Activated gamma-delta T cell treated with anti-CD3 and anti-CD28 coated beads, Interleukin-2, amount 50 U/mL, for 16 hours (primary cell): ENCODE measurements around the gene PKD1L1.
"Not testable (repeated sequence)": the region's sequence is repeated elsewhere in the genome, so short reads cannot be mapped to it uniquely, and the experiment has no call there.

ENCODE experiments used
- DNase-seq: peaks from one replicate; pipeline ENCODE4 v3.0.0-alpha.2; 2020; ENCODE audit warnings: low read depth

Gene PKD1L1

DNA sequence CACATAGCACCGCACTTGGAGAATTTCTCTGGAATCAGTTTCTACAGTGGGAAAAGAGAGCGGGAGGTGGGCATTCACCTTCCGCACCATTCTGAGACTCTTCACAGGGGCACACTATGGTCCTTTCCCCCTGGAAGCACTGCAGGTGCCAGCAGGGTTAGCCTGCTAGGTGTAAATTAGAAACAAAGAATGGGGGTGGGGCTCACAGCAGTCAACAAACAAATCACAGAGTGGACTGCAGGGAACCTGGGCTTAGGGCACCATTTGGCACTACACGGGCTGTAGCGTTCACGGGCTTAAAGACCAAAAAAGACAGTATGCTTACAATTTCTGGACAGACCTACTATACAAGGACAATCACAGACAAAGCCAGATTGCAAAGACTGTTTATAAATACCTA is 8.0 kb upstream of the PKD1L1 start:
- DNase-seq: no peak

DNA sequence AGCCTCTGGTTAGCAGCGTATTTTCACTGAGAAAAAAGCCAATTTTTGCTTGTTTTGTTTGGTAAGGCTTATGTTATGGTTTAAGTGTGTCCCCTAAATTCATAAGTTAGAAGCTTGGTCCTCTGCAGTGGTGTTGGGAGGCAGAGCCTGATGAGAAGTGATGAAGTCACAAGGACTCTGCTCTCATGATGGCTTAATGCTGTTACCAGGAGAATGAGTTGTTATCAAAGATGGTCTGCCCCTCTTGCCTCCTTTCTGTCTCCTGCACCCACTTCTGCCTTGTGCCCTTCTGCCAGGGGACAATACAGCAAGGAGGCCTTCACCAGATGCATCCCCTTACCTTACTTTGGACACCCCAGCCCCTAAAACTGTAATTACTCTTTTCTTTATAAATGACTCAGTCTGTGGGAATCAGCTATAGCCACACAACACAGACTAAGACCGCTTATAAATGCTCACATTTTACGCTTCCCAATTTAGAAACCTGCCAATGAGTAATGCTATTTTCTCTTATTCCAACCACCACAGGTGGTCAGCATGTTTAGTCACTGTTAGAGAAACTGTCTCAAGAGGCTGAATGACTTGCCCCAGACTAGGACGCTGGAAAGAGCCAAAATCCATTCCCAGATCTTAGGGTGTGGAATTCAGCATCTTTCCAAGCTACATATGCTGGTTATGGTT is 6.1 kb upstream of the PKD1L1 start:
- DNase-seq: no peak

DNA sequence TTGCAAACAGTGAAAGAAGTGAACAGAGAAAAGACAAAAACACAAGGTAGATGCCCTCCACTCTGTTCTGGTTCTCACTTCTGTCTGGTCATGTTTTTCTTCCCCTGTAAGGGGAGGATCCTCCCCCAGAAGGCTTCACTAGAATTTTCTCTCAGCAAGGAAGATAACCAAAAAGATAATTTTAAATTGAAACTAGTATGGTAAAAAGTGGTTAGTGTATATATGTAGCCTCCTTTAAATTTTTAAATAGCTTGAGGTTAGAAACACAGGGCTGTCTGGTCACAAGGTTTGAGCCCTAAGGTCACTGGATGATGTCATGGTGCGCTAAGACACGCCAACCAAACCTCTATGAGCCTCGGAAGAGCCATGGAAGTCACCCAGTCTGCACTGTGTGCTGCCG is 5.6 kb upstream of the PKD1L1 start:
- no peak for DNase-seq

DNA sequence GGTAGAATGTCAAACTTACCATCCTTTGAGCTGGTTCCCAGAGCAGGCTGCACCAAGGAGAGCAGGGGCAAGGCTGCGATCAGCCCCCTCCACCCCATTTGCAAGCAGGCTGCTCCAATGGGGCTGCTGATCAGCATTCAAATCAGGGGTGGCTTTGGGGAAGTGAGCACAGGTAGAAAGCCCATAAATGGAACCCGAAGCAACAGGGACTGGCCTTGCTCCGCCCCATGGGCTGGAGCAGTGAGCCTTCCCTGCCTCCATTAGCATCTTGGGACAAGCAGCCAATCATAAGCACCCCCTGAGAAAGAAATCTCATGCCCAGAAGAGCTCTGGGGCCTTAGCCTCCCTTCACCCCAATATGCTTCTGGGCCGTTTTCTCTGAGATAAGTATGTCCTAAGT is 4.0 kb upstream of the PKD1L1 start:
- no peak for DNase-seq

DNA sequence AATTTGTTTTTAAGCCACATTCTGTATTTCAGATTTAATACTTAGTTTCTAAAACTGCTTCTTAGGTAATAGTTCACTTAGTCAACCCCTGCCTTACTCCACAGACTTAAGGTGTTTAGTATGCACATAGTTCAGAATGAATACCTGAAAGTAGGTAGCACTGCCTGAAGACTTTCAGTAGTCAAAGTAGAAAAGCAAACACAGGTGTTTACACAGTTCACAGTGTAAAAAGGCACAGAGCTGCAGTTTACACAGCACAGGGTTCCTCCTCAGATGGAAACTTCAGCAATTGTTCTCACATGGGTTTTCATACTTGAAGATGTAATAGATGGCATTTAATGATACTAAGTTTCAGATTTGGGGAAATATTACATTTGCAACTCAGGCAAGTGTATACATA is 3.1 kb upstream of the PKD1L1 start:
- no peak for DNase-seq

DNA sequence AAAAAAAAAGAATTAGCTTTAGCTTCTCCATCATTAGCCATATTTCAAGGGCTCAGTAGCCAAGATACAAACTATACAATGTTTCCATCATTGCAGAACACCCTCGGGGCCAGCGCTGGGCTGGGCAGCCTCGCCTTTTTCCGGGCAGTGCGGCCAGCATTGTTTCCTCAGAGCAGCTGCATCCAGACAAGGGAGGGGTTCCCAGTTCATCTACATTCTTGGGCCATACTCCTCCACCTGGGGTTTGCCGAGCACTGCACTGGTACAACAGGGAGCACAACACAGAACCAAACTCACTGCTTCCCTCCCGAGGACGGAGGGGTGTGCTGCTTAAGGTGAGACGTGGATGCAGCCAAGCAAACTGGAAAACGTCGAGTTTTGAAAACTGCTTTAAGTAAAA is 2.4 kb upstream of the PKD1L1 start:
- no peak for DNase-seq

DNA sequence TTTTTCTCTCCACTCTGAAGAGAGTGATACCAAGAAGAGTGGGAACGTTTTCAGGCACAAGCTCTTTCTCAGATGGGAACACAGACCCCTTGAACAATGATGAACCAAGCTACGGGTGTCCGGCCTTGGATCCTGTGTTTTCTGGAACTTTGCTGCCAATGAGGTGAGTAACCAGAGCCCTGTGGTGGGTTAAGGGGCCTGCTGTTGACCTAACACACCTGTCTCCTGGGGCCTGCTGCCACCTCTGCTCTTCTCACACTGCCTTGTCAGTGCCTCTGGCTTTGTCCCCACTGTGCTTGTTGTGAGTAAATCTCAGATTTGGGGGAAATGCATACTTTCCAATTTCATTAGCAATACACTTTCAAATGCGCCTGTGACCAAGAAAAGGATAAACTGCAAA is 1.4 kb upstream of the PKD1L1 start:
- no peak for DNase-seq

DNA sequence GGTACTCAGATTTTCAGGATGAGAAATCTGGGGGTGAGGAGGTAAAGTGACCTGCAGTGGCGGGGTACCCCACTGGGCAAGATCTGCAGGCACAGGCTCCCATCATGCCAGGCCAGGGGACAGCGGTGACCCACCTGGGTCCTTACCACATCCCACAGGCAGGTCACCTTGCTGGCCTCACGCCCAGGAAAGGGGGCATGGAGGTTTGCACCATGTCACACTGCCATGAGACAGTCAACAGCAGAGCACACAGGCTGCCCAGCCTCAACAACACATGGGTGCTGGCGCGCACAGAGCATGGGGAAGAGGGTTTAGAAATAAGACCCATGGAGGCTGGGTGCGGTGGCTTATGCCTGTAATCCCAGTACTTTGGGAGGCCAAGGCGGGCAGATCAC is 914 bp downstream of the PKD1L1 start:
- DNase-seq: no peak

DNA sequence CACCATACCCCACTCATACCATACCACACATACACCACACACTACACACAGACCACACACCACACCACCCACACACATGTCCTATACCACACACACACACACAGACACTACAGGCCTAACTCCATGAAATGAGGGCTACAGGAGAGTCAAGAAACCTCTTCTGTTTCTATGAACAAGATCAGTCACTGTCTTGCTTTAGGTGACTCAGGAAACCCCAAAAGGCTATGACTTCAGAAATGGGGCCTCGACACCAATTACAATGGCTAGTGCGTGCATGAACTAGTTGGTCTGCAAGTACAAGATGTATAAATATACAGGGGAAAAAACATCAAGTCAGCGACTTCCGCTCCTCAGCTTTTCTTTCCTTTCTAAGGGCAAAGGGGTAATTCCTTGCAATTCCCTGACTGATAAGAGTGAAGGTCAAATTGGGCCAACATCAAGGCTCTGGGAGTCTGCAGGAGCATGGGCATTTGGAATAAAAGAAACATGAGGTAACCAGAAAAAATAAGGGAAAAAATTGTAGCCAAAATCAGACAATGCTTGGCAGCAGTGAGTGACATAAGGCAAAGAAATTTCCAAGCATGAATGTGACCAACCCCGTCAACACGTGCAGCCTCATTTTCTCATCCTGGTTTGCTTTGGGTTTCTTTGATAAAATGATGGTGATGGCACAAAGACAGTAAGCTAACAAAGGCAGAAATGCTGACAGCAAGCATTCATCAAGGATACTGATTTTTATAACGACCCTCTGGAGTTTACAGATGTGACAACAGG is 1.5 kb downstream of the PKD1L1 start:
- no peak for DNase-seq

DNA sequence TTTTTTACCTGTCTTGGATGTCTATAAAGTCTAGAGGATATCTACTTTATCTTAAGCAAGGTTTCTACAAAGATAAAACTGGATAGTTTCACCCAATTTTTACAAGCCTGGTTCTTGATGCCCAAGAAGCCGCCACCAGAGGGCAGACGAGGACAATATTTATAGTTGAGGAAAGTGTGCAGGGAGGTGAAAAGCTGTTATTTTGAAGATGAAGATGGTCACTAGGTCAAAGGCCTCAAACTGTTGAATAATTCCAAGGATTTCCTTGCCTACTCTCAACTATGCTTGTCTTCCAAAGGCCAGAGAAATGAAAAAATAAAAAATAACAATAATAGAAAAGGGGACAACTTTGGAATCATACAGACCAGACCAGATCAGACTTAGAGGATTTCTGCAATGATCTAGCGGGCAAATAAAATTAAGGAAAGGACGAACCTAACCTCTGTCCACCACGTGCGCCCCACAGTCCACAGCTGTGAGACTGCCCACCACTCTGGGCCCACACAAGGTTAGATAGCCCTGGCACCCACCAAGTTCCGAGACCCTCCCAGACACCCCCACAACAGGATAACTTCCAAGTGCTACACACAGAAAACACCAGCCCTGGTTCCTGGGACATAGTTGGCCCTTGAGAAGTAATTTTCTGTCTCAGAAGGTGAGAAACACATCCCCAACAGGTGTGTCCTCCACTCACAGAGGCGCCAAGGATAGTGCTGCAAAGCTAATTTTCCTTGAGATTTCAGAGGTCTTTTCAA is 2.8 kb downstream of the PKD1L1 start:
- DNase-seq: peak; percentile 61

DNA sequence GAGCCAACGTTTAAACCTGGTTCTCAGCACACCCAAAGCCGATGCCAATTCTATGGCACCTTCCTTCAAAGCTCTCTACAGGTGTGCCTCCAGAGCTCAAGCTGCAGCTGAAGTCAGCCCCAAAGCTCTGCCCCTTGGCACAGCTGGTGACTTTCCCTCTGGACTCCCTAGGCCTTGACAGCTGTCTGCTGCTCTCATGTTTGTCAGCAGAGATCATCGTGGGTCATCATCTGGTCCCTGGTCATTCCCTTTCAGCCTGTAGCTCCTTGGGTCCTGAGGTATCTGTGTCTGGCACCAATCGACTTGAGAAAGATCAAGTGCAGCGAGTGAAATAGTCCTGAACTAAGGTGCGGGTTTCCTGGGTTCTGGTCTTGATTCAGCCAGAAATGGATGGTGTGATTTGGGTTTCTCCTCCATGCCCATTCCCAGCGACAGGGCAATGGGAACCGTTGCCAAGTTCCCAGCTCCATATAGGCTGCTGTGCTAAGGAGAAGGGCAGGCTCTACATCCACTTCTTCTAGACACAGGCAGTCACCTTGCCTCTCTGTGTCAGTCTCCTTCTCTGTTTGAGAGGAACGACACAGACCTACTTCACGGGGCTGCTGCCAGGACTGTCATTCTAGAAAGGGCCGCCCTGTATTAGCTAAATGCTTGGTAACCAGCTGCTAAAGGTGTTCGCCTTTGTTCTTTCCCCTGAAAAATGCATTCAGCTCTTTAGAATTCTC is 3.6 kb downstream of the PKD1L1 start:
- DNase-seq: no peak

DNA sequence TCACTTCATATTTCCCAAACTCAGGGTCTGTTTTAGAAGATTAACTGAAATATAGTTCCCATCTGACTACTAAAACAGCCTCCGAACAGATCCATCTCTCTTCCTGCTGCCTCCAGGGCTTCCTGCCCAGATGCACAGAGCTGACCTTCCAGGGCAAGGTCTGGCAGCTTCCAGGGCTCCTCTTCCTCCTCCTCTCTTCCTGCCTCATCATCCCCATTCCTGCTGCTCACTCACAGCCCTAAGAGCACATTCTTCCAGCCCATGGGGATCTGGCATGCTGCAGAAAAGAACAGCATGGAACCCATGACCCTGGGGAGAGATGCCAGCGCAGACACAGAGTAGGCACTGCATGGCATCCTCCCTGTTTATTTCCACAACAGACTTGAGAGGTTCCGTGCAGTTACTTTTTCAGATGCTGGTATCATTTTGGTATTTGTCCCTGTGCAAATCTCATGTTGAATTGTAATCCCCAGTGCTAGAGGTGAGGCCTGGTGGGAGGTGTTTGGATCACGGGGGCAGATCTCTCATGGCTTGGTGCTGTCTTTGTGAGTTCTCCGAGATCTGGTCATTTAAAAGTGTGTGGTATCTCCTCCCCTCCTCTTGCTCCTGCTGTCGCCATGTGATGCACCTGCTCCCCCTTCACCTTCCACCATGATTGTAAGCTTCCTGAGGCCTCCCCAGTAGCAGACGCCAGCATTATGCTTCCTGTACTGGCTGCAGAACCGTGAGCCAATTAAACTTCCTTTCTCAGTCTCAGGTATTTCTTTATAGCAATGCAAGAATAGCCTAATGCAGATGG is 4.4 kb downstream of the PKD1L1 start:
- DNase-seq: no peak

DNA sequence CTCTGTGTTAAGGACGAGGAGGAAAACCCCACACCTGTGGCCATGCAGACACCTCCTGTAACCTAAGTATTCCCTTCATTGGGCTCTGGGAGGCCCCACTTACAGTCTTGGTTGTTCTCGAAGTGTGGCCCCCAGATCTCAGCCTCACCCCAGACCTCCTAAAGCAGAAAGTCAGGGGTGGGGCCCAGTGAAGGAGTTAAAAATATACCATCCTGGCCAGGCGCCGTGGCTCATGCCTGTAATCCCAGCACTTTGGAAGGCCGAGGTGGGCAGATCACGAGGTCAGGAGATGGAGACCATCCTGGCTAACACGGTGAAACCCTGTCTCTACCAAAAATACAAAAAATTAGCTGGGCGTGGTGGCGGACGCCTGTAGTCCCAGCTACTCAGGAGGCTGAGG is 5.6 kb downstream of the PKD1L1 start:
- not testable (repeated sequence) for DNase-seq

DNA sequence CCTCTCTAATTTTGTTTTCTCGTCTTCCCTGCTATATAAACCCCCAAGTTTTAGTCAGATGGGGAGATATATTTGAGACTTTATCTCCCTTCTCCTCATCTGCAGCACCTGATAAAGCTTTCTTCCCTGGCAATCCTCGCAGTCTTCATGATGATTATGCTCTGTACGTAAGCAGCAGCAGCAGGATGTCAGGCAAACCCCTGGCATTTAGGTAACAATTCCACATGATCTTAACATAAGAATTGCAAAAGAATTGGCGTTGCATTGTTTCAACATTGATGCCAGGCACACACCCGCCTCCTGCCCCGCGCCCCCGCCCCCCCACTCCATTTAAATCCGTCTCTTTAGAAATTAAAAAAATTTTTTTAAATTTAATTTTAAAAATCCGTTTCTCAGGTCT is 6.1 kb downstream of the PKD1L1 start:
- no peak for DNase-seq

DNA sequence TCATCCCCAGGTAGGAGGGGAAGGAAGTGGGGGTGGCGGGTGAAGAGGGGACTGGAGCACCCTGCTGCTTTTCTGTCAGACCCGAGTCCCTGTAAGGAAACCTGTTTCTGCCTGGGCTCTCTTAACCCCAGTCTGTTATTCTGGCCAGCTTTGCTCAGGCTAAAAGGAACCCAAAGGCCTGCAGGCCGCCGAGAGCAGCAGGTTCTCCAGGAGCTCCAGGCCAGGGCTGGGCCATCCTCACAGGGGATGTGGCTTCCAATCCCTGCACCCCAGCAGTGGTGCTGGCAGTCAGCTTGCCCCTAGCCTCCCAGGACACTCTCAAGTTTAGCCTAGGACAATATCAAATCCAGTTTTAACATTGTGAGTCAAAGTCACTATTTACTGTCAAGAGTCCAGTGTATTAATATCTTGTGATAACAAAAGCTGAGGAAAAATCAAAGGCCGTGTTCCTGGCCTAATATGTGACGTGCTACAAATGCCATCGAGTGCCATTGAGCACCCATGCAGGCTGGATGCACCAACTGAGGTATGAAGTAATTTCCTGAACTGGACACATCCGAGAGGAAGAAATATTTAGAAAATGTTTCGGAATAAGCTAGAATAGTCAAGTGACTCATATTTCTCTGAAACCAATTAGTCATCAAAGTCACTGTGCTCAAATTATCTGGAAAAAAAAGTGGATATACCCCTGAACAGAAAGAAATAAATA is 7.0 kb downstream of the PKD1L1 start:
- DNase-seq: no peak

DNA sequence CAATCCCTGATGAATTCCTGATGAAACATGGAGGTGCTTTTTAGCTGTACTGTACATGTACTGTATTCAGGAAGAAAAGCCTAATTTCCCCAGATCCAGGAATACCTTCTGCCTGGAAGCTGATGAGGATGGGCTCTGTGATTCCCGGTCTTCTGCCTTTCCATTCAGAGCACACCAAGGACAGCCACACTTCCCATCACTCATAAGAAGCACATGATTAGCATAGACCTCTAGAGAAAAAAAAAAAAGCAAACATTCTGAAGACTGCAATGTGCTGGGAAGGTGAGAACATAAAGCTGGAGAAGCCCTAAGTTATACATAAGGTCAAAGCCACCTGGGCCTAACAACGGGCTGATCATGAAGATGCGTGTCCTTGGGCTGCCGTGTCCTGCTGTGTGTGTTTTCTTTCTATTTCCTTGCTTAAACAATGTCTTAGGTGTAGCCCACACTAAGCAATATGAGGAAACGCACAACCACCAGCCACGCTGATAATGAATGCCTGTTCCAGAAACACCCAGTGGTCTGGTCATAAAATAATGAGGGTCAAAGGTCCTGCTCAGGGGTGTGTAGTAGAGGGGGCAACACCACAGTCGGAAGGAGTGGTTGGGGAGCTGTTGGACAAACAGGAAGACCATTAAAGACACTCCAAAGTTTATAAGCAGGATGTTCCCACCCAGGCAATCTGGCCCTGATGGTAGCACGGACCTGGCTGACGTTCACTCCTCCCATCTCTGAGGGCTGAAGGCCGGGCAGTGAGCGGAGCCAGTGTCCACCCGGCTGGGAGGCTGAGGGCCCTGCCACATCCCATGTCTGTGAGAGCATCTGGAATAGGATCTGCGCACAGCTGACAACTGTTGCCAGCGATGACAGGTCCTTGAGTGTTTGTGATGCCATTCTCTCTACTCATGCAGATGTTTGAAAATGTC is 7.9 kb downstream of the PKD1L1 start:
- DNase-seq: no peak

DNA sequence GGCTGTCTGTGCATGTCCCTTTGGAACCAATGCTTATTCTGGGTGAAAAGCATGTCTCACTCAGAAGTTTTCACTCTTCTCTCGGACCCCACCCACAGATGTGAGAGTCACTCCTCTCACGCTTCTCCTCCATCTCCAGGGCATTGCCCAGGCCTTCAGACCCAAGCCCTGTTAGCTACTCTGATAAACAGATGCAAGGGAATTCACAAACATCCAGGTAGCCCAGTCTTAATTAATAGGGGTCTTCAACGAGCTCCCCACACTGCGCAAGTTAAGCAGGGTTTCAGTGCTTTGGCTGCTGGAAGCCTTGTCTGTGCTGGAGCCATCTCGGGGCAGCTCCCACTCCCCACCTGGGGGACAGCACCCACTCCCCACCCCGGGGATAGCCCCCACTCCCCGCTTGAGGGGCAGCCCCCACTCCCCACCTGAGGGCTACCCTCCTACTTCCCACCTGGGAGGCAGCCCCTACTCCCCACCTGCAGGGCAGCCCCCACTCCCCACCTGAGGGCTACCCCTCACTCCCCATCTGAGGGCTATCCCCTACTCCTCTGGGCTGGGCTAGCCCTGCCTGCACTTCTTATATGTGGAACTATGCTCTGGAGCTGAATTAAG is 8.7 kb downstream of the PKD1L1 start:
- DNase-seq: no peak

DNA sequence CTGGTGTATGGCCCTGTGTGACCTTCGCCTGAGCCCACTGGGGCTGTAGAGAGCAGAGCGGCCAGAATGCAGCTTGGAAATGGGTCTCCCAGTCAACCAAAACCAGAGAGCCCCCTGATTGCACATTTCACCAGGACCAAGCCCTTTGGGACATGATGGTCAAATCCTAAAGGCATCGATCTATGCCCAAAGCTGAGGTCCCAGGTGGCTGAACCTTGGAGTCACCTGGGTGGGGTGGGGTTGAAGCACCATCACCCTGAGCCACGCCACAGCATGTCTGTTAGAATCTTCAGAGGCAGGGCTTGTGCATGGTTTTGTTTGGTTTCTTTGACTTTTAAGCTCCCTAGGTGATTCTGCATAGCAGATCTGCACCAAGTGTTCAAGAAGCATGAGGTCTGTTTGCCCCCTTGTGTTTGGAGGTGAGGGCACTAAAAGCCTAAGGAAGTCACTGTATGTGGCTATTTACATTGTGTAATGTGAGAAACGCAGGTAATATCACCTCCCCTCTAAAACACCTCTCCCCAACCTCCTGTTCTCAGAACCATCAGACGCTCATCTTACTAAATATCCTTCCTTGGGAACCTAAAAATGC is 9.6 kb downstream of the PKD1L1 start:
- DNase-seq: no peak
